Measurements from ENCODE around the gene SPDEF.

GRCh38 chr6:34552620-34553019, 3.5 kb downstream of the SPDEF start:
- no peak for TF ChIP-seq CTCF (IDR thresholded peaks at IDR 0.05)
- TF ChIP-seq EP300 (IDR thresholded peaks at IDR 0.05), result no peak
- TF ChIP-seq POLR2AphosphoS5 (IDR thresholded peaks at IDR 0.05), result no peak
- no peak for TF ChIP-seq POLR2A (IDR thresholded peaks at IDR 0.05)

Data from sigmoid colon (tissue), 4 donors.